GF-D8 (cell line): ENCODE data around the gene CSNK1G2.

ENCODE experiments used
- DNase-seq: peaks from one replicate; lab custom pipeline; 2025; lab: John Stamatoyannopoulos, UW

CSNK1G2 gene

GRCh38 chr19:1918975-1919374 lies 22.0 kb upstream of the CSNK1G2 start:
- no peak for DNase-seq

GRCh38 chr19:1920644-1921043 lies 20.3 kb upstream of the CSNK1G2 start:
- no peak for DNase-seq

GRCh38 chr19:1921326-1921725 lies 19.6 kb upstream of the CSNK1G2 start:
- DNase-seq = no peak

GRCh38 chr19:1921825-1922224 lies 19.1 kb upstream of the CSNK1G2 start:
- DNase-seq = no peak

GRCh38 chr19:1922803-1923202 lies 18.2 kb upstream of the CSNK1G2 start:
- DNase-seq = no peak

- no peak for DNase-seq
Measured at GRCh38 chr19:1923319-1923718, 17.7 kb upstream of the CSNK1G2 start.

GRCh38 chr19:1924320-1924961 lies 16.5 kb upstream of the CSNK1G2 start:
- DNase-seq = no peak

GRCh38 chr19:1925544-1925943 lies 15.4 kb upstream of the CSNK1G2 start:
- DNase-seq = no peak

GRCh38 chr19:1929021-1929742 lies 11.8 kb upstream of the CSNK1G2 start:
- peak; percentile 10 for DNase-seq

- no peak for DNase-seq
Measured at GRCh38 chr19:1931445-1931844, 9.5 kb upstream of the CSNK1G2 start.

- no peak for DNase-seq
Measured at GRCh38 chr19:1932395-1932794, 8.6 kb upstream of the CSNK1G2 start.

- no peak for DNase-seq
Measured at GRCh38 chr19:1933244-1933643, 7.7 kb upstream of the CSNK1G2 start.

- no peak for DNase-seq
Measured at GRCh38 chr19:1933942-1934341, 7.0 kb upstream of the CSNK1G2 start.

GRCh38 chr19:1935484-1936208 lies 5.3 kb upstream of the CSNK1G2 start:
- no peak for DNase-seq

GRCh38 chr19:1936430-1936829 lies 4.5 kb upstream of the CSNK1G2 start:
- DNase-seq = no peak

GRCh38 chr19:1936916-1937610 lies 3.9 kb upstream of the CSNK1G2 start:
- DNase-seq = no peak

- no peak for DNase-seq
Measured at GRCh38 chr19:1938071-1938470, 2.9 kb upstream of the CSNK1G2 start.

GRCh38 chr19:1942078-1942933 lies 1.3 kb downstream of the CSNK1G2 start:
- DNase-seq = peak; percentile 53

GRCh38 chr19:1942934-1943555 lies 2.1 kb downstream of the CSNK1G2 start:
- peak; percentile 10 for DNase-seq

- no peak for DNase-seq
Measured at GRCh38 chr19:1943661-1944087, 2.7 kb downstream of the CSNK1G2 start.
